Fibroblast of lung (primary cell): ENCODE measurements around the gene PCSK9.
"Not testable (repeated sequence)": the region's sequence is repeated elsewhere in the genome, so short reads cannot be mapped to it uniquely, and the experiment has no call there.

Experiments
- EZH2 ChIP-seq: IDR thresholded peaks from 2 replicates; pipeline ENCODE4 v1.5.1; 2012; ENCODE audit warnings: low read length, control low read depth, mild to moderate bottlenecking; ENCODE audit errors: missing control alignments
- TF ChIP-seq, protein P1 (sequence below), 2 donors: IDR thresholded peaks in 1 of 2; conservative IDR thresholded peaks in 1 of 2; 1 replicate in 1 of 2; 2 replicates in 1 of 2; pipeline ENCODE4 v1.5.1; 2011 to 2012; ENCODE audit warnings: low read length in 2 of 2, control low read depth in 1 of 2, inconsistent platforms in 1 of 2, low read depth in 1 of 2, mild to moderate bottlenecking in 1 of 2

DNA sequence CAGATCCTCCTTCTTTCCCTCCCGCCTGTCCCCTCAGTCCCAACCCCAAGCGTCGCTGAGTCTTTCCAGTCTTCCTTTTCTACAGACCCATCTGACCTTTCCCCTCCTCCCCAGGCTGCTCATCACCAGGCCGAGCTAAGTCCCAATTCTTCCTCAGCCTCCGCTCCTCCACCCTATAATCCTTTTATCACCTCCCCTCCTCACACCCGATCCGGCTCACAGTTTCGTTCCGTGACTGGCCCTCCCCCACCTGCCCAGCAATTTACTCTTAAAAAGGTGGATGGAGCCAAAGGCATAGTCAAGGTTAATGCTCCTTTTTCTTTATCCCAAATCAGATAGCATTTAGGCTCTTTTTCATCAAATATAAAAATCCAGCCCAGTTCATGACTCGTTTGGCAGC lies 15.2 kb upstream of the PCSK9 start:
- TF ChIP-seq, protein P1, sequence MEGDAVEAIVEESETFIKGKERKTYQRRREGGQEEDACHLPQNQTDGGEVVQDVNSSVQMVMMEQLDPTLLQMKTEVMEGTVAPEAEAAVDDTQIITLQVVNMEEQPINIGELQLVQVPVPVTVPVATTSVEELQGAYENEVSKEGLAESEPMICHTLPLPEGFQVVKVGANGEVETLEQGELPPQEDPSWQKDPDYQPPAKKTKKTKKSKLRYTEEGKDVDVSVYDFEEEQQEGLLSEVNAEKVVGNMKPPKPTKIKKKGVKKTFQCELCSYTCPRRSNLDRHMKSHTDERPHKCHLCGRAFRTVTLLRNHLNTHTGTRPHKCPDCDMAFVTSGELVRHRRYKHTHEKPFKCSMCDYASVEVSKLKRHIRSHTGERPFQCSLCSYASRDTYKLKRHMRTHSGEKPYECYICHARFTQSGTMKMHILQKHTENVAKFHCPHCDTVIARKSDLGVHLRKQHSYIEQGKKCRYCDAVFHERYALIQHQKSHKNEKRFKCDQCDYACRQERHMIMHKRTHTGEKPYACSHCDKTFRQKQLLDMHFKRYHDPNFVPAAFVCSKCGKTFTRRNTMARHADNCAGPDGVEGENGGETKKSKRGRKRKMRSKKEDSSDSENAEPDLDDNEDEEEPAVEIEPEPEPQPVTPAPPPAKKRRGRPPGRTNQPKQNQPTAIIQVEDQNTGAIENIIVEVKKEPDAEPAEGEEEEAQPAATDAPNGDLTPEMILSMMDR (conservative IDR thresholded peaks at IDR 0.05 in 1 of 2, IDR thresholded peaks at IDR 0.05 in 1 of 2; ENCODE audit: low read depth in 1 of 2, low read length in 2 of 2) = not testable (repeated sequence)
- TF ChIP-seq EZH2 = not testable (repeated sequence)
